PC-3 (cell line): ENCODE results near the gene LTBP3.

Source experiments
- CTCF ChIP-seq: fragments of 300-600 bp; sonication (generic); conservative IDR thresholded peaks from 2 replicates; pipeline ENCODE4 v1.5.1; 2017; ENCODE audit warnings: antibody characterized with exemption, low read depth, mild to moderate bottlenecking, low read length
- EZH2 ChIP-seq: fragments of 300-600 bp; sonication (generic); IDR thresholded peaks from one replicate; pipeline ENCODE4 v1.6.1; 2017; ENCODE audit warnings: antibody characterized with exemption, mild to moderate bottlenecking, low read length; ENCODE audit not compliant: unreplicated experiment

GRCh38 chr11:65526744-65527143 is 31.4 kb downstream of the LTBP3 start:
- TF ChIP-seq CTCF: no peak
- no peak for TF ChIP-seq EZH2
